Measurements from ENCODE around the gene TMEM181. TPM values are rescaled to one million over a fixed set of nuclear protein-coding genes. Genes with fewer than 3 reads are reported as not detected.
A peak's percentile ranks its signal among the peaks of the same experiment; 100 is the strongest.

The TMEM181 gene
- total and polyA plus RNA-seq, 2 of the 13 experiments (the other 11 are each of a cell fraction or from before 2014, with no cell fraction given), result 59.1 to 108 TPM

DNA sequence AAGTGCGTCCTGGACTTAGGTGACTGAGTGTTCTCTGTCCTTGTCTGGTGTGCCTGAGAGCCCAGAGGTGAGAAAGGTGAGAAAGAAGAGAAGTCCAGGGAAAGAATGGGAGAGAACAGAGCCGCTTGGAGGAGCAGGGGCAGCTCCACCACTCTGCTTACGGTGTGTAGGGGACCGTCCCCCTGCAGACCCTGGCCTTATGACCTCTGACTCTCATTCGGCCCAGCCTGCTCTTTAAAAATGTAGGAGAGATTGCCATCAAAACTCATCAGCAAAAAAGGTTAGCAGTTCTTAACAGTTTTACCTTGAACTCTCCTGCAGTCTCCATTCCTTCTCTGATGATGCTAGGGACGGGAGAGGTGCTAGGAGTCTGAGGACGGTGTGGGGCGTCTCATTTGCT, 2.0 kb downstream of the TMEM181 start (continued):
- no peak for TF ChIP-seq TCF7 (IDR thresholded peaks at IDR 0.05; ENCODE audit: low read depth)
- TF ChIP-seq RARG (CRISPR knock-in tag; IDR thresholded peaks at IDR 0.05; ENCODE audit: low read depth), result no peak
- no peak for TF ChIP-seq SATB2 (CRISPR knock-in tag; IDR thresholded peaks at IDR 0.05)
- 0 out of 2 replicates have a peak, but pooled peaks have one; percentile 10 for TF ChIP-seq ZNF292 (CRISPR knock-in tag; IDR thresholded peaks at IDR 0.05; ENCODE audit: borderline replicate concordance, low read depth)
- no peak for TF ChIP-seq ZNF124 (CRISPR knock-in tag; IDR thresholded peaks at IDR 0.05)
- no peak for TF ChIP-seq PHF21A (CRISPR knock-in tag; IDR thresholded peaks at IDR 0.05)
- TF ChIP-seq JDP2 (CRISPR knock-in tag; IDR thresholded peaks at IDR 0.05; ENCODE audit: borderline replicate concordance), result no peak
- no peak for TF ChIP-seq CHD4 (IDR thresholded peaks at IDR 0.05; ENCODE audit: borderline replicate concordance, low read length)
- no peak for TF ChIP-seq RFXAP (CRISPR knock-in tag; IDR thresholded peaks at IDR 0.05; ENCODE audit: borderline replicate concordance)
- peak; percentile 30; the same call in 1 of the 2 replicates for TF ChIP-seq RXRB (CRISPR knock-in tag; IDR thresholded peaks at IDR 0.05; ENCODE audit: borderline replicate concordance)
- no peak for TF ChIP-seq SRF (IDR thresholded peaks at IDR 0.05; ENCODE audit: low read depth, low read length)
- TF ChIP-seq MEIS2 (CRISPR knock-in tag; IDR thresholded peaks at IDR 0.05), result 0 out of 2 replicates have a peak, but pooled peaks have one; percentile 20
- TF ChIP-seq ZBTB42 (CRISPR knock-in tag; IDR thresholded peaks at IDR 0.05), result no peak
- TF ChIP-seq TBX3 (IDR thresholded peaks at IDR 0.05; ENCODE audit: borderline replicate concordance), result no peak
- TF ChIP-seq, protein P1, sequence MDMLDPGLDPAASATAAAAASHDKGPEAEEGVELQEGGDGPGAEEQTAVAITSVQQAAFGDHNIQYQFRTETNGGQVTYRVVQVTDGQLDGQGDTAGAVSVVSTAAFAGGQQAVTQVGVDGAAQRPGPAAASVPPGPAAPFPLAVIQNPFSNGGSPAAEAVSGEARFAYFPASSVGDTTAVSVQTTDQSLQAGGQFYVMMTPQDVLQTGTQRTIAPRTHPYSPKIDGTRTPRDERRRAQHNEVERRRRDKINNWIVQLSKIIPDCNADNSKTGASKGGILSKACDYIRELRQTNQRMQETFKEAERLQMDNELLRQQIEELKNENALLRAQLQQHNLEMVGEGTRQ (IDR thresholded peaks at IDR 0.05; ENCODE audit: low read depth, low read length), result no peak
- TF ChIP-seq, protein P1 (CRISPR knock-in tag; IDR thresholded peaks at IDR 0.05; ENCODE audit: borderline replicate concordance), result no peak
- TF ChIP-seq, protein P2, sequence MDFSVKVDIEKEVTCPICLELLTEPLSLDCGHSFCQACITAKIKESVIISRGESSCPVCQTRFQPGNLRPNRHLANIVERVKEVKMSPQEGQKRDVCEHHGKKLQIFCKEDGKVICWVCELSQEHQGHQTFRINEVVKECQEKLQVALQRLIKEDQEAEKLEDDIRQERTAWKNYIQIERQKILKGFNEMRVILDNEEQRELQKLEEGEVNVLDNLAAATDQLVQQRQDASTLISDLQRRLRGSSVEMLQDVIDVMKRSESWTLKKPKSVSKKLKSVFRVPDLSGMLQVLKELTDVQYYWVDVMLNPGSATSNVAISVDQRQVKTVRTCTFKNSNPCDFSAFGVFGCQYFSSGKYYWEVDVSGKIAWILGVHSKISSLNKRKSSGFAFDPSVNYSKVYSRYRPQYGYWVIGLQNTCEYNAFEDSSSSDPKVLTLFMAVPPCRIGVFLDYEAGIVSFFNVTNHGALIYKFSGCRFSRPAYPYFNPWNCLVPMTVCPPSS (IDR thresholded peaks at IDR 0.05), result no peak
- no peak for TF ChIP-seq ZNF234 (CRISPR knock-in tag; conservative IDR thresholded peaks at IDR 0.05)
- TF ChIP-seq FOXM1 (CRISPR knock-in tag; IDR thresholded peaks at IDR 0.05), result no peak
- no peak for TF ChIP-seq ZNF75D (CRISPR knock-in tag; IDR thresholded peaks at IDR 0.05; ENCODE audit: borderline replicate concordance)
- TF ChIP-seq SALL1 (CRISPR knock-in tag; IDR thresholded peaks at IDR 0.05), result no peak
- TF ChIP-seq ZFY (CRISPR knock-in tag; IDR thresholded peaks at IDR 0.05), result no peak
- no peak for TF ChIP-seq RAD51 (IDR thresholded peaks at IDR 0.05; ENCODE audit: borderline replicate concordance)
- TF ChIP-seq, protein P3, sequence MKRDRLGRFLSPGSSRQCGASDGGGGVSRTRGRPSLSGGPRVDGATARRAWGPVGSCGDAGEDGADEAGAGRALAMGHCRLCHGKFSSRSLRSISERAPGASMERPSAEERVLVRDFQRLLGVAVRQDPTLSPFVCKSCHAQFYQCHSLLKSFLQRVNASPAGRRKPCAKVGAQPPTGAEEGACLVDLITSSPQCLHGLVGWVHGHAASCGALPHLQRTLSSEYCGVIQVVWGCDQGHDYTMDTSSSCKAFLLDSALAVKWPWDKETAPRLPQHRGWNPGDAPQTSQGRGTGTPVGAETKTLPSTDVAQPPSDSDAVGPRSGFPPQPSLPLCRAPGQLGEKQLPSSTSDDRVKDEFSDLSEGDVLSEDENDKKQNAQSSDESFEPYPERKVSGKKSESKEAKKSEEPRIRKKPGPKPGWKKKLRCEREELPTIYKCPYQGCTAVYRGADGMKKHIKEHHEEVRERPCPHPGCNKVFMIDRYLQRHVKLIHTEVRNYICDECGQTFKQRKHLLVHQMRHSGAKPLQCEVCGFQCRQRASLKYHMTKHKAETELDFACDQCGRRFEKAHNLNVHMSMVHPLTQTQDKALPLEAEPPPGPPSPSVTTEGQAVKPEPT (CRISPR knock-in tag; IDR thresholded peaks at IDR 0.05; ENCODE audit: low read depth), result no peak
- TF ChIP-seq ZNF781 (CRISPR knock-in tag; IDR thresholded peaks at IDR 0.05; ENCODE audit: borderline replicate concordance, not compliant biosample characterization), result no peak
- no peak for TF ChIP-seq HNF4A (CRISPR knock-in tag; IDR thresholded peaks at IDR 0.05)
- no peak for TF ChIP-seq HES4 (CRISPR knock-in tag; IDR thresholded peaks at IDR 0.05; ENCODE audit: borderline replicate concordance)

All from HepG2 (cell line).